ENCODE results near the gene LRP5.

- TF ChIP-seq CTCF (IDR thresholded peaks at IDR 0.05), result no peak
- TF ChIP-seq POLR2A (IDR thresholded peaks at IDR 0.05), result no peak
Measured at GRCh38 chr11:68398995-68399851, 86.8 kb downstream of the LRP5 start.

All from adrenal gland (tissue), 5 donors.